K562 (cell line): ENCODE data around the gene FAHD2A. TPM values are rescaled to one million over a fixed set of nuclear protein-coding genes. Genes with fewer than 3 reads are reported as not detected.

Experiments used
- ATAC-seq: fragments of 200-7000 bp; cut with Tn5 transposase; 3 replicates; pipeline ENCODE4 v1.9.1; 2020; ENCODE audit warnings: moderate library complexity
- BruUV-seq: library from RNA; stranded (reverse); fragments of 400-500 nt; replicated peaks from 2 replicates; lab custom pipeline; 2021; lab: Mats Ljungman, UMichigan
- CTCF ChIA-PET: fragments of 300-600 bp; formaldehyde crosslinking; extraction: SDS; loops from one replicate; lab custom pipeline; 2021; ENCODE audit warnings: low intra/inter-chr PET ratio; lab: Yijun Ruan, JAX
- POLR2A ChIA-PET: fragments of 300-600, 350-650 bp; sonication (Branson Sonifier 250); formaldehyde crosslinking; extraction: SDS; loops from one replicate; lab custom pipeline; 2021; ENCODE audit warnings: antibody characterized with exemption, inconsistent platforms; lab: Yijun Ruan, JAX
- DNase-seq, 4 experiments: peaks; one replicate each; pipeline versions ENCODE4 v3.0.0 to v3.0.0-alpha.2; 2011 to 2018; ENCODE audit warnings: low spot score in 3 of 4, mixed read lengths in 3 of 4; ENCODE audit errors: extremely low read depth in 1 of 4
- FAIRE-seq: peaks from 2 replicates; lab custom pipeline; 2011; peaks lifted over from hg19 to GRCh38; lab: Jason Lieb, UNC
- H2AFZ ChIP-seq: 2 replicates; pipeline ENCODE4 v1.6.0; 2011; ENCODE audit warnings: low read depth, low read length, control low read depth, inconsistent platforms
- H3K27ac ChIP-seq: fragments of 200-600 bp; 3 replicates; pipeline ENCODE4 v1.8.0; 2011; ENCODE audit warnings: low read depth, mild to moderate bottlenecking, control low read depth, inconsistent platforms, low read length, moderate library complexity, mixed read lengths; ENCODE audit errors: extremely low read depth
- H3K27me3 ChIP-seq, 2 experiments: fragments of 300-600 bp in 1 of 2; 2 replicates in 1 of 2; 3 replicates in 1 of 2; pipeline versions ENCODE4 v1.6.0 to v1.8.0; 2011; ENCODE audit warnings: inconsistent platforms in 2 of 2, low read length in 2 of 2, mild to moderate bottlenecking in 1 of 2, mixed read lengths in 1 of 2, moderate library complexity in 1 of 2; ENCODE audit not compliant: control insufficient read depth in 2 of 2, insufficient read depth in 2 of 2
- H3K36me3 ChIP-seq: fragments of 300-600 bp; 3 replicates; pipeline ENCODE4 v1.8.0; 2011; ENCODE audit warnings: mild to moderate bottlenecking, low read length, inconsistent platforms; ENCODE audit not compliant: control insufficient read depth, insufficient read depth
- H3K4me1 ChIP-seq, 2 experiments: fragments of 200-600 bp in 1 of 2; replicated peaks in 1 of 2; 2 replicates in 1 of 2; 3 replicates in 1 of 2; pipeline versions ENCODE4 v1.5.1 to v1.8.0; 2011; ENCODE audit warnings: inconsistent platforms in 2 of 2, low read length in 2 of 2, mild to moderate bottlenecking in 1 of 2, mixed read lengths in 1 of 2, moderate library complexity in 1 of 2; ENCODE audit not compliant: control insufficient read depth in 2 of 2, insufficient read depth in 2 of 2
- H3K4me2 ChIP-seq: 2 replicates; pipeline ENCODE4 v1.6.1; 2011; ENCODE audit warnings: low read length, control low read depth, inconsistent platforms, mixed read lengths; ENCODE audit not compliant: insufficient read depth
- H3K4me3 ChIP-seq: fragments of 200-600 bp; sonication (generic), shearing (Covaris generic); 2 replicates; pipeline ENCODE4 v1.5.1; 2016; ENCODE audit warnings: control low read depth, inconsistent platforms
- H3K79me2 ChIP-seq: fragments of 200-600 bp; 3 replicates; pipeline ENCODE4 v1.8.0; 2011; ENCODE audit warnings: low read length, inconsistent platforms; ENCODE audit not compliant: control insufficient read depth, insufficient read depth
- H3K9ac ChIP-seq, 2 experiments: 2 replicates each; pipeline versions ENCODE4 v1.6.0 to v1.6.1; 2011; ENCODE audit warnings: low read depth in 2 of 2, low read length in 2 of 2, control low read depth in 1 of 2, inconsistent platforms in 1 of 2, mild to moderate bottlenecking in 1 of 2, mixed read lengths in 1 of 2; ENCODE audit not compliant: insufficient read depth in 1 of 2
- H3K9me1 ChIP-seq: one replicate; pipeline ENCODE4 v1.6.0; 2011; ENCODE audit warnings: inconsistent platforms, mild to moderate bottlenecking, low read length, moderate library complexity; ENCODE audit not compliant: control insufficient read depth, insufficient read depth
- H3K9me3 ChIP-seq: replicated peaks from 2 replicates; pipeline ENCODE4 v1.5.1; 2011; ENCODE audit warnings: low read depth, low read length, inconsistent platforms; ENCODE audit not compliant: control insufficient read depth, insufficient read depth
- H4K20me1 ChIP-seq: replicated peaks from 2 replicates; pipeline ENCODE4 v1.6.1; 2011; ENCODE audit warnings: low read length, inconsistent platforms, mixed read lengths; ENCODE audit not compliant: control insufficient read depth, insufficient read depth
- CBFA2T2 ChIP-seq: fragments of 450-650 bp; conservative IDR thresholded peaks from 2 replicates; pipeline ENCODE4 v1.6.1; 2017; ENCODE audit warnings: mild to moderate bottlenecking
- E2F5 ChIP-seq: sonication (generic); formaldehyde crosslinking; IDR thresholded peaks from 2 replicates; pipeline ENCODE4 v1.8.0; 2022; ENCODE audit warnings: mild to moderate bottlenecking, missing genetic modification reagents
- HNRNPL ChIP-seq: fragments of 200-400 bp; formaldehyde crosslinking; IDR thresholded peaks from 2 replicates; pipeline ENCODE4 v1.6.1; 2017; ENCODE audit warnings: low read depth, mild to moderate bottlenecking, low read length
- LARP7 ChIP-seq: fragments of 450-650 bp; IDR thresholded peaks from 2 replicates; pipeline ENCODE4 v1.6.1; 2016
- NR4A1 ChIP-seq, 2 experiments: fragments of 250-450 bp in 1 of 2; fragments of 450-650 bp in 1 of 2; sonication (Bioruptor Pico) in 1 of 2; IDR thresholded peaks; 2 replicates each; pipeline versions ENCODE4 v1.4.0 to v1.6.1; 2016 to 2020; ENCODE audit warnings: mild to moderate bottlenecking in 2 of 2, missing compliant biosample characterization in 1 of 2, missing genetic modification characterization in 1 of 2, moderate library complexity in 1 of 2
- ZBTB12 ChIP-seq: fragments of 250-450 bp; sonication (Bioruptor Pico); IDR thresholded peaks from 2 replicates; pipeline ENCODE4 v1.4.0; 2020
- ZNF511 ChIP-seq: sonication (generic); formaldehyde crosslinking; IDR thresholded peaks from 2 replicates; pipeline ENCODE4 v1.8.0; 2022; ENCODE audit warnings: mild to moderate bottlenecking, missing genetic modification reagents
- WGBS: fragments of 100-300 bp; shearing (Covaris generic); methylation state at CpG from one replicate; pipeline ENCODE4 v1.1.6; 2016; ENCODE audit warnings: low coverage, mixed read lengths; ENCODE audit not compliant: insufficient coverage; ENCODE audit errors: missing lambda C conversion rate; 5-methylcytosine and 5-hydroxymethylcytosine counted together
- in situ Hi-C: fragments of 300-500 bp; cut with MboI; formaldehyde crosslinking; loops from 4 replicates; pipeline ENCODE4 v1.15.0; 2018; ENCODE audit warnings: inconsistent platforms, mixed read lengths
- intact Hi-C: fragments of 100-400 bp; cut with micrococcal nuclease; formaldehyde crosslinking; loops from 2 replicates; pipeline ENCODE4 v1.14.2; 2022
- polyA plus RNA-seq, 8 experiments: library from polyadenylated mRNA; depleted of rRNA in 4 of 8; stranded (reverse) in 5 of 8; unstranded in 3 of 8; fragments of >200 nt; fragmentation: Nextera tagmentation in 2 of 8; fragmentation: Illumina TruSeq in 1 of 8; extraction: Ambion mirVana in 2 of 8; extraction: Trizol in 1 of 8; gene quantifications; 2 replicates each; pipeline versions ENCODE4 v1.2.1 to v1.2.3, GENCODE V29; 2011 to 2014; ENCODE audit warnings: inconsistent platforms in 1 of 8, missing spikeins in 1 of 8
- total RNA-seq, 7 experiments: library from RNA; depleted of rRNA in 6 of 7; stranded (reverse); fragments of >200 nt in 6 of 7; fragmentation: Illumina TruSeq in 2 of 7; extraction: Trizol in 2 of 7; gene quantifications; 2 replicates each; pipeline versions ENCODE4 v1.2.1 to v1.2.3, GENCODE V29; 2011 to 2021; ENCODE audit warnings: low replicate concordance in 1 of 7

Gene FAHD2A
- total and polyA plus RNA-seq, 9 of the 15 experiments (the other 6 are each of a cell fraction or from before 2014, with no cell fraction given): 13.8 to 41.0 (median 30.4) TPM

GRCh38 chr2:95381212-95382191 lies 21.0 kb upstream of the FAHD2A start:
- DNase-seq (no peak), ATAC-seq (no peak), FAIRE-seq (no peak)
- no peaks in the 10 kb centered on the region for H3K9me1 ChIP-seq
- CTCF ChIA-PET: no interaction called here
- no peaks in the 10 kb centered on the region for H3K79me2 ChIP-seq
- BruUV-seq: no TSS peak
- WGBS: 5% methylated on average over 20 of the region's 22 CpGs
- no peaks in the 10 kb centered on the region; a peak in 1 of 5 replicates for H3K4me1 ChIP-seq
- POLR2A ChIA-PET: interaction anchor here (0.6 kb wide), 1 partner anchor 11 kb away, joined by 3 read pairs; no protein-coding TSS in a partner anchor
- H3K27ac ChIP-seq: no peak overlapping the region
- H2AFZ ChIP-seq: no peak overlapping the region
- no peak overlapping the region for H3K4me2 ChIP-seq
- no peak overlapping the region for H3K4me3 ChIP-seq
- H3K9me3 ChIP-seq: no peaks in the 10 kb centered on the region
- no peak for TF ChIP-seq CBFA2T2
- TF ChIP-seq ZNF511 (CRISPR knock-in tag): no peak
- TF ChIP-seq NR4A1 (CRISPR knock-in tag; IDR thresholded peaks at IDR 0.05): no peak
- no peak for TF ChIP-seq NR4A1 (tag; IDR thresholded peaks at IDR 0.05)
- no peak for TF ChIP-seq ZBTB12
- no peak for TF ChIP-seq HNRNPL
- TF ChIP-seq E2F5 (CRISPR knock-in tag): no peak
- no peak for TF ChIP-seq LARP7
- peaks cover 9 to 70% of the 10 kb centered on the region in 2 experiments; a peak in 4 of 5 replicates for H3K27me3 ChIP-seq
- no peaks in the 10 kb centered on the region for H3K36me3 ChIP-seq
- in situ Hi-C loops: no loop called here
- intact Hi-C loops: loop anchor here (10.0 kb wide), 1 partner anchor 343 kb away; no protein-coding TSS in a partner anchor
- no peak overlapping the region for H3K9ac ChIP-seq
- H4K20me1 ChIP-seq: peaks cover 1% of the 10 kb centered on the region; the same call in 1 of the 2 replicates
